Dermis lymphatic vessel endothelial cell (primary cell): ENCODE measurements around the gene GPR63. TPM values are rescaled to one million over a fixed set of nuclear protein-coding genes. Genes with fewer than 3 reads are reported as not detected.

Experiments
- total RNA-seq: library from RNA; depleted of rRNA; stranded (reverse); fragments of >200 nt; gene quantifications from 2 replicates; pipeline ENCODE4 v1.2.1, GENCODE V29; 2014

The GPR63 gene, protein sequence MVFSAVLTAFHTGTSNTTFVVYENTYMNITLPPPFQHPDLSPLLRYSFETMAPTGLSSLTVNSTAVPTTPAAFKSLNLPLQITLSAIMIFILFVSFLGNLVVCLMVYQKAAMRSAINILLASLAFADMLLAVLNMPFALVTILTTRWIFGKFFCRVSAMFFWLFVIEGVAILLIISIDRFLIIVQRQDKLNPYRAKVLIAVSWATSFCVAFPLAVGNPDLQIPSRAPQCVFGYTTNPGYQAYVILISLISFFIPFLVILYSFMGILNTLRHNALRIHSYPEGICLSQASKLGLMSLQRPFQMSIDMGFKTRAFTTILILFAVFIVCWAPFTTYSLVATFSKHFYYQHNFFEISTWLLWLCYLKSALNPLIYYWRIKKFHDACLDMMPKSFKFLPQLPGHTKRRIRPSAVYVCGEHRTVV
- under 0.01 TPM in 2 replicates for total RNA-seq

DNA sequence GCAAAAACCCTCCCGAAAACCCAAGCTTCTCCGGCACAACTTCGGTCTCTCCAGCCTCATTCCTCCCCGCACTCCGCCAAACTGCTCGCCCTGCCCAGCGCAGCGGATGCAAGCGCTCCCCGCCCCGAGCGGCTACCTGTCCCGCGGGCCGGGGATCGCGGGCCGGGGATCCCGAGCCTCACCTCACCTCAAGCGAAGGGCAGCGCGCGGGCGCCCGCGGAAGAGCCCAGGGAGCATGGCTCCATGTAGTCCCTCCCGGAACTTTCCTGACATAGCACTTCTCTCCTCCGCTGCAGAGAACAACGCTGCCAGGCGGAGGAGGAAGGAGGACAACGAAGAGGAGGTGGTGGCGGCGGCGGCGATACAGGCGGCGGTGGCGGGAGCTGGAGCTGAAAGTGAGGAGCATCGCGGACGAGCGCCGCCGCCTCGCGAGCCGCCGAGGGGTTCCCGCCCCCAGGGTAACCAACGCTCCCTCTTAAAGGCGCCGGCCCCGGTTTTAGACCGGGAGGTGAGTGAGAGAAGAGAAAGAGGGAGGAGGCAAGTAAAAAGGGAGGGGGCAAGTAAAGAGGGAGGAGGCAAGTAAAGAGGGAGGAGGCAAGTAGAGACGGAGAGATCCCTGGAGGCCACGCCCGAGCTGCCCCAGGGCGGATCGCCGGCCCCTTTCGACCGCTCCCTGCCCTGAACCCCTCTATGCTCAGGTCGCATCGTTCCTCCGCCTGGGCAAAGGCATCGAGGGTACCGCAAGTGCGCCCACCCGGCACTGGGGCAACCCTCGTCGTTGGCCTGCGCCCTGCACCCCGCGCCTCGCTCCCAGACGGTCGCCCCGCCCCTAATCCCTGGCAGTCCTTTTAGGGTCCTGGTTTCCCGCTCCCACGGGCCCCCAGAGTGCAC, at the start of gene GPR63:
Gene GPR63 (minus strand): TSS at position 397 of the 891 bp plus-strand sequence. CDS start 37,746 bp downstream, outside the sequence.

Other genes with a start within 250 kb of the GPR63 start
- 4.9 and 6.7 TPM in 2 replicates for gene NDUFAF4, start 60.4 kb upstream of the GPR63 start, total RNA-seq
- 0.09 TPM in 1 of 2 replicates, not detected in the other for gene KLHL32, start 87.3 kb upstream of the GPR63 start, total RNA-seq